Activated CD4-positive, alpha-beta T cell treated with anti-CD3 and anti-CD28 coated beads, Interleukin-2, Interleukin-4, amounts not matched to agents 100 ng/mL and 50 ng/mL, durations not matched to agents 16 hours and 8 hours (primary cell): ENCODE results near the gene DOK1.

Experiments
- DNase-seq: peaks from one replicate; pipeline ENCODE4 v3.0.0-alpha.2; 2020; ENCODE audit warnings: low spot score

The DOK1 gene

DNA sequence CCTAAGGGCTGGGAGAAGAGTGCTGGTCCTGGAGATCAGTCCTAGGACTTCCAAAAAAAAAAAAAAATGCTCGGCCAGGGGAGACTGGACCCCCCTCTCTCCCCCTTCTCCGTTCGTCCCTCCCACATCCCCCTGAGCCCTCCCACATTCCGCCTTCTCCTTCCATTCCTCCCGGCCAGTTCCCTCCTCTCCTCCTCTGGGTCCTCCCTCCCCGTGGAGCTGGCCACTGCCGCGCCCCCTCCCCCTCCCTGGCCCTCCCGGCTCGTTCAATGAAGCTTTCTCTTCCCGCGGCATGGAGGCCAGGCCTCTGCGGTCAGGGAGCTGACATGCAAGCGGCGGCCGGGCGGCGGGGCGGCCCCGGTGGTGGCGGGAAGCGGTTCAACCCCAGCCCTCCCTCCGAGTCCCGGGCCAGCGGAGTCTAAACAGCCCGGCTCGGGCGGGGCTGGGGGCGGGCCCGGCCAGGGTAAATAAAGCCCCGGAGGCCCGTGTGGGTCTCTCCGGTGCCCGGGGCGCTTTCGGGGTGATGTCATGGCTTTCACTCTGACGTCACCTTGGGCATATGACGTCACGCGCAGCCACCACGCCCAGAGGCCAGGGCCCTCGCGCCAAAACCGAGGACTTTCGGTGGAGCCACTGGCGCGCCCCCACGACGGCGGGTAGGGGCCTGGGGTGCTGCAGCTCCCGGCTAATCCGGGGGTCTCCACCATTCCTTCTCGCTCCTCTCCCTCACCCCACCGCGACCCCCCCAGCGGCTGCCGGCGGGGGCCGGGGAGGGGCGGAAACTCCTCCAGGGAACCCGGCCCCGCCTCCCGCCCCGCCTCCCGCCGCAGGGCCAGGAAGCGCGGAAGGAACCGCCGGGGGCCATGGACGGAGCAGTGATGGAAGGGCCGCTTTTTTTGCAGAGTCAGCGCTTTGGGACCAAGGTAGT is at the start of gene DOK1, which contains the start of gene LOXL3:
Gene DOK1, plus strand, starts transcription at position 829 of the 928 bp plus-strand sequence. Its CDS starts 35 bp downstream, at position 864.
Gene LOXL3, minus strand, starts transcription at position 51 of the 928 bp plus-strand sequence. CDS start 1,308 bp downstream, outside the sequence.
- peak; percentile 86 for DNase-seq

DNA sequence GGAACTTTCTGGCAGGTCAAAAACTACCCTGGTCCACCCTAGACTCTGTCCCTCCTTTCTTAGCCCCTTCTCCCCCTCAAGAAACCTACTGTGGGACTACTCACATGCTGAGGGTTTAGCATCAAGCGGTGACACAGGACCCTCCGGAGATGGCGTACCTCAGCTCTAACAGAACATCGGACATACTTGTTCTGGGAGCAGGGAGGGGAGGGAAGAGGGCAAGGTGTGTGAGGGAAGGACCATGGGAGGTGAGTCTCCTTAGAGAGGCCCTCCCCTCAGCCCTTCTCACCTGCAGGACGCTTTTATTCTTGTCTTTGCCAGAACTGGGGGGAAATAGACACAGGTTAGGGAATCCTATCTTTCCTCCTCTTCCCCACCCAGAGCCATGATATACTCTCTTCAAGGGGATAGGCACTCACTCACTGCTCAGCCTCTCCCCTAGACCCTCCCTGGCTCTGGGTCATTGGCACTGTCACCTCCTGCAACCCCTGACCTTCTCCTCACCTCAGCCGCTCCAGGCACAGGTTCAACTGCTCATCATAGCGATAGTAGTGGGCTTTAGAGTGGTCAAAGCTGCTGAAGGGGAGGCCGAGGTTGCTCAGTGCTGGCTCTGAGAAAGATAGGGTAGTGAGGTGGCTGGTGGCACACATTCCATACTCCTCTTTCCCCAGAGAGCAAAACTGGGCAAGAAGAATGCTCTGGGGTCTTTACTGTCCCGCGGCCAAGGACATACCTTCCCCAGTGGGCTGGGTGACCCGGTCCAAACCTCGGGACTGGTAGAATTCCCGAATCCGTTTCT is 48.9 kb upstream of the DOK1 start:
- no peak for DNase-seq

DNA sequence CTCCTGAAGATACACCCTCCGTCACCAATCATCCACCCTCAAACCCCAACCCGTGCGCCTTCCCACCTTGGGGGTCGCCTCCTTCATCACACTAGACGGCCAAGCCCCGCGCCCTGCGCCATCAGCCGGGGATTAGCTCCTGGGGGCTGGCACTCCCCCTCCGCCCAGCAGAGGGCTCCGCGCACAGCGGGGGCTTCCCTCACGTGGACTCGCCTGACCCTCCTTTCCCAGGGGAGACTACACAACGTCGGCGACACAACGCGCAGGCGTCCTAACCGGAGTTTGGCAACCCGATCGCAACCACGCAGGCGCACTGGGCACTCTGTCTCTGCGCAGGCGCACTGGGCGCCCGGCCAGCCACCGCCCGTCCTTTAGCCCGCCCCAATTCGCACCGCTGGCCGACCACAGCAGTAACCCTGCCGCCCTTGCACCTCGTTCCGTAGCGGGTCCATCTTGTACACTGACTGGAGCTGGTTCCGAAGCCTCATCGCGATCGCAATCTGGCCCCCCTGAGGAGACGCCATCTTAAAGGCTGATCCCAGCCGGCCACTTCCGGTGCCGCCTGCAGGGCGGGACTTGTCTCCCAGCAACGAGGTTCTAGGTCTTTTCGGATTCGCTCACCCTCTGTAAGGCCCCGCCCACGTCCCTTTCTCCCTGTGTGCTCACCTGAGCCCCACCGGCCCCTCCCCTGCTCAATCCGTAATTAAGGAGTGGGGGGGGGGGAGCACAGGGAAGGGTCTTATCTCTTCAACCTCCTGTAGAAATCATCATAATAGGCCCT is 47.2 kb upstream of the DOK1 start, which contains the start of gene PCGF1:
Gene PCGF1, minus strand, starts transcription at position 551 of the 781 bp plus-strand sequence. Its CDS starts 27 bp downstream, at position 524.
- peak; percentile 98 for DNase-seq

DNA sequence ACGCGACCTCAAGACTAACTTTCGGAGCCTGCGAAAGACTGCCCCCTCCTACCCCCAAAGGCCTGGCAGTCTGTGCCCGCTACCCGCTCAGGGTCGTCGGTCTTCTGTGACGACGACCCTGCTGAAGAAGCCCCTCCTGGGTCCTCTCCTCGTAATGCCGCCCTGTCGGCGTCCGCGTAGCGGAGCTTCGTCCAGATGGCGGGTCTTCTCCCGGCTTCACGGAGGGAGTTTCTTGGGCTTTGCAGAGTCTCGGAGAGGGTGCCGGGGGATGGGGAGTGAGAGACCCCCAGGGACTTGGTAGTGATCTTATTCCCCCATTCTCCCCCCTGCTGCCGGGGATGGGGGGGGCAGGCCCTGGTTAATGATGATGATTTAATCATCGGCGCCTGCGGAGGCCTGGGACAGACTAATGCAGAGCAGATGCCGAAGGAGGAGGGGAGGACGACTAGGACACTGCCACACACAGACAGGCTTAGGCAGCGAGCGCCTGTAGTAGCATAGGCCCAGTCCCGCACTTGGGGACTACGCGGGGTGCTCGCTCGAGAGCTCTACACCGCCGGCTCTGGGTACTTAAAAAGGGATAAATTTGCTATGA is 46.5 kb upstream of the DOK1 start:
- DNase-seq = no peak

DNA sequence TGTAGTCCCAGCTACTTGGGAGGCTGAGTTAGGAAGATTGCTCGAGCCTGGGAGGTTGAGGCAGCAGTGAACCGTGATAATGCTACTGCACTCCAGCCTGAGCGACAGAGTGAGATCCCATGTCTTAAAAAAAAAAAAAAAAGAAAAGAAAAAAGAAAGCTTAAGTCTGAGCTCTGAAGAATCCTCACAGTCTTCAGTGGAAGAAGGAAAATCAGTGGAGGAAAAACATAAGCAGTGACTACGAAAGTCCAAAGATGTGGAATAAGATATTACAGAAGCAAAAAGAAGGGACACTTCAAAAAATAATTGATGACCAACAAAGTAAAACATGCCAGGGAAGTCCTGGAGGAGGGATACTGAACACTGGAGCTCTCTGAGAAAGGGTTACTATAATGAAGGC is 44.2 kb upstream of the DOK1 start:
- no peak for DNase-seq

DNA sequence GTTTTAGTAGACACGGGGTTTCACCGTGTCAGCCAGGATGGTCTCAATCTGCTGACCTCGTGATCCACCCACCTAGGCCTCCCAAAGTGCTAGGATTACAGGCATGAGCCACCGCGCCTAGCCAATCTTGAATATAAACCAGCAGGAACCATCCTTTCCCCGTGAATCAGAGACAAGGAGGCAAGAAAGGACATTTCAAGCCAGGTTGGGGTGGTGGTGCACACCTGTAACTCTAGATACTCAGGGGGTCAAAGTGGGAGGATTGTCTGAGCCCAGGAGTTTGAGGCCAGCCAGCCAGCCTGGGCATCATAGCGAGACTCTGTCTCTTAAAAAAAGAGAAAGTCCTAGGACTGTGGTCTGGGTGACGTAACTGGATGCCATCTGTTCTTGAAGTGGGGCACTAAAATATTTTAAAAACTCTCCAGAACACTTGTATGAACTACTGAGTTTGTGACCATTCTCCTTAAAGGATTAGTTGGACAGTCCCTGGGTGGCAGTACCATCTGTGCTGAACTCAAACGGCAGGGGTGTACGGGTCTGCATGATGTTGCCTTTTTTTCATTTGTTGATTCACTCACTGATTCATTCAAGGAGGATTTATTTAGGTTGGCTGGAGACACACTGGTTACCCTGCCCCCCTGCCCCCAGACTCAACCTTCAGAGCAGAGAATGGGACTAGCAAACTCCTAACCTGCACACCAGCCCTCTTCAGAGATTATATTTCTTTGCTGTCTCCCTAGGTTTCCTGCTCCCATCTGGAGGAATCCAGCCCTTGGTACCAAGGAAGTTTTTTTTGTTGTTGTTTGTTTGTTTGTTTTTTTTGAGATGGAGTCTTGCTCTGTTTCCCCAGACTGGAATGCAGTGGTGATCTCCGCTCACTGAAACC is 43.2 kb upstream of the DOK1 start:
- no peak for DNase-seq

DNA sequence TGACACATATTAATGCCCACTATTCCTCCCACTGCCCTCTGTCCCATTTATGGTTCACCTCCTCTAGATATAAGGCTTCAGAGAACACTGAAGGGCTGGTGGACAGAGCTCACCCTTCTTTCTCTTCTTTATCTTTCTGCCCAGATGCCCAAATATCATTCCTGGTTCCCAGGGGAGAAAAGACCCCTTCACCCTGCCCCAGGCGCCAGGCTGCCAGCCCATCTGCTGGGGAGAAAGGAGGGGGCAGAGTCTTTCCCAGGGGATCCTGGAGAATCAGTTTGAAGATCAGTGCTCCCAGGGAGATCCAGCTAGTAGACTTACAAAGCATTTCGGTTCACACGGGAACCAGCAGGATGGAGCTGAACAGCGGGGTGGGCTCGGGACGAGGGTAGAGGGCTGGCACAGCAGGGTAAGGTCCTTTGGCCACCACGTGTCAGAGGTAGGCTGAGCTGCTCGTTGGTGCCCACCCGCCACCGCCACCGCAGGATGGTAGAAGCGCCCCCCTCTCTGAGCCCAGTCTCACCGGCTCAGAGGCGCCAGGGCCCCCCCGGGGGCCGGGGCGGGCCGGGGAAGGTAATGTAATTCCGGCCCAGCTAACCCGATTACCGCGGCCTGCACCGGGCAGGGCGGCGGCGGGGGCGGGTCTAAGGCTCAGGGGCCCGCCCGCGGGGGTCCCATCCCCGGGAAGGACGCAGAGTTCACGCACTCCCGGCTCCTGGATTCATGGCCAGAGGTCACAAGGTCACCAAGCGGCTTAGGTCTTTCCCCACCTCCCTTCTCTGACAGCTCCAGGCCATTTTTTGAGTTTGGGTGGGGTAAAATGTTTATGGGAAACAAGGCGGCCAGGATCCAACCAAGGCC is 41.5 kb upstream of the DOK1 start:
- no peak for DNase-seq

DNA sequence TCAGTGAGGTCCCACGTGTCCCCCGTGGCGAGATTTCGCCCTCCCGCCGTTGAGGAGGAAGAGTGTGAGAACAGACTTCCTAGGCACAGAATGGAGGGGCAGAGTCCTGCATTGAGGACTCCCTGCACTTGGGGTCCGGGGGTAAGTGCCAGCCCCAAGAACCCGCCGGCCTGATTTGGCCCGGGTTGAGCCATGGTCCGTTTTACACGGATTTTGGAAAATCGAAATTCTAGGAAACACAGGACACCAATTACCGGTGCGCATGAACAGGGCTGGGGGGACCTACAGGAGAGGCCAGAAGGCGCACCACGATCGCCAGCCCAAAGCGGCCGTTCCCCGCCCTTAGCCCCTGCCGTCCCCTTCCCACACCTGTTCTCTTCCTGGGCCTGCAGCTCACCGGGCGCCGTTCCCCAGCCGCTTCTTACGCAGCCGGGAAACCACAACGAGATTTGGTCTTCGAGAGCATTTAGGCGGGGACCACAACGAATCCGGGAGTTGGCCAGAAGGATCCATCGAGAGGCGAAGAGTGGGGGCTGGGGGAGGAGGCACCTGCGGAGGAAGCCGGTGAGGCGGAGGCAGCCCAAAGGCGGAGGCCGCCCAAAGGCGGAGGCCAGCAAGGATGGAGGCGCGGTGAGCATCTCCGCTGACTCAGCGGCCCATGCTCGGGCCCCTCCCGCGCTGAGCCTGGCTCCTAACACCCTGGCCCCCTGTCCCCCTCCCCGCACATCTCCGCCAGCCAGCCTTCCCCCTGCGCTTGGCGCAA is 40.7 kb upstream of the DOK1 start:
- DNase-seq = no peak

DNA sequence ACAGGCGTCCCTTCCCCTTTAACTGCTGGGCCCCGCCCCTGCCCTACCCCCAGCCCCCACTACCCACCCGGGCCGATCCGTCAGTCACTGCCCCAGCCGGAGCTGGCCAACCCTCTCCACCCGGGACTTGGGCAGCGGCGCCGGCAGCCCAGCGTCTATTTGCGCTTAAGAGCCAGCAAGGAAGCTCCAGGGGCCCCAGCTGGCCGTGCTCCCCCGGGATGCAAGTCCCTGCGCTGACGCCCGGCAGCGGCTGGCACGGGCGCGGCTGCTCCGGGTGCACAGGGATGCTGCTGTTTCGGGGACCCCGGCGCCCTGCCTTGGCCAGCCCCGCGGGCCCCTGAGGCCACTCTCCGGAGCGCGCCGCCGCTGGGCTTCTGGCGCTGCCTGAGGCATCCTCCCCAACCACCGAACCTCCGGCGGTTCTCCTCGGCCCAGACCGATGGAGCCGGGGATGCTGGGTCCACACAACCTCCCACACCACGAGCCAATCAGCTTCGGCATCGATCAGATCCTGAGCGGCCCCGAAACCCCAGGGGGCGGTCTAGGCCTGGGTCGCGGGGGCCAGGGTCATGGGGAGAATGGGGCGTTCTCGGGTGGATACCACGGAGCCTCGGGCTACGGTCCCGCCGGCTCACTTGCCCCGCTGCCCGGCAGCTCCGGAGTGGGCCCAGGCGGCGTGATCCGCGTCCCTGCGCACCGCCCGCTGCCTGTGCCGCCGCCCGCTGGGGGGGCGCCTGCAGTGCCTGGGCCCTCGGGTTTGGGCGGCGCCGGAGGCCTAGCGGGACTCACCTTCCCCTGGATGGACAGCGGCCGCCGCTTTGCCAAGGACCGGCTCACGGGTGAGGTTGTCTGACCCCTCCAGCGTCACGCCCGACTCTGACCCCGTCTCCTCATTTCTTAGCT is 39.9 kb upstream of the DOK1 start, which contains the start of gene TLX2:
Gene TLX2, plus strand, starts transcription at position 83 of the 903 bp plus-strand sequence. Its CDS starts 357 bp downstream, at position 440.
- DNase-seq = no peak

DNA sequence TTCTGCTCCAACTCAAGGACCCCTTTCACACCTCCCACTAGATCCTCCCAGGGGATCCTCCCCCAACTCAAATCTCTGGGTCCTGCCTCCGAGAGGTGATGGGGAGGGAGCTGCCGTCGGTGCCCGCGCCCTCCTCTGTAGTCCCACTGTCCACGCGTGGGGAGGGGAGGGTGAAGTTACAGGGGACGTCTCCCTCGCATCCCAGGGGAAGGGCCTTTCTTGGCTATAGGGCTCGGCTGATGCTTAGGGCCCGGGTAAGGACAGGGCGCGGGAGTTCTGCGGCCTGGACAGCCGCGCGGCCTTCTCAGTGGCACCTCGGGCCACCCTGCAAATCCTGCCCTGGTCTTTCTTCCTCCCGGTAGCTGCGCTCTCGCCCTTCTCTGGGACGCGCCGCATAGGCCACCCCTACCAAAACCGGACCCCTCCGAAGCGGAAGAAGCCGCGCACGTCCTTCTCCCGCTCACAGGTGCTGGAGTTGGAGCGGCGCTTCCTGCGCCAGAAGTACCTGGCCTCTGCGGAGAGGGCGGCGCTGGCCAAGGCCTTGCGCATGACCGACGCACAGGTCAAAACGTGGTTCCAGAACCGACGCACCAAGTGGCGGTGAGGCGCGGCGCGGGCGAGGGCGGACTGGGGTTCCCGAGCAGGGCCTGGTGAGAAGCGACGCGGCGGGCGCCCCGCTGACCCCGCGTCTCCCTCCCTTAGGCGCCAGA is 39.1 kb upstream of the DOK1 start:
- no peak for DNase-seq

DNA sequence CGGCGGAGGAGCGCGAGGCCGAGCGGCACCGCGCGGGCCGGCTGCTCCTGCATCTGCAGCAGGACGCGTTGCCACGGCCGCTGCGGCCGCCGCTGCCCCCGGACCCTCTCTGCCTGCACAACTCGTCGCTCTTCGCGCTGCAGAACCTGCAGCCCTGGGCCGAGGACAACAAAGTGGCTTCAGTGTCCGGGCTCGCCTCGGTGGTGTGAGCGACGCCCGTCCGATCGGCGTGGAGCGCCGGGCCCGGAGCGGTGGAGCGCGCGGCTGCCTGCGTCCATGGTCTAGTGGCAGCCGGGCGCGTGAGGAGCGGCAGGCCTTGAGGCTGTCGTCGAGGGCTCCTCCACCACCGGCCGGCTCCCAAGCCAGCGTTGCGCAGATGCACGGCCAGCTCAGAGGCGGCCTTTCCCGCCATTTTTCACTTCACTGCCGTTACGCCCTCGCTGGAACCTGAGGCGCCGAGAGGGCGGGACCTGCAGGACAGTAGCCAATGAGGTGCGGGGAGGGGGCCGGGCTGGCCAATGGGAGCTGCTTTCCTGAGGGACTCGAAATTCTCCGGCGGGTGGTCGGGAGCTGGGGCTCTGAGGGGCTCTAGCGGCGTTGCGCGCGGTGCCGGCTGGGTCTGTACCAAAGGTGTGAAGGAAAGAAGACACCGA is 38.4 kb upstream of the DOK1 start:
- peak; percentile 72 for DNase-seq

DNA sequence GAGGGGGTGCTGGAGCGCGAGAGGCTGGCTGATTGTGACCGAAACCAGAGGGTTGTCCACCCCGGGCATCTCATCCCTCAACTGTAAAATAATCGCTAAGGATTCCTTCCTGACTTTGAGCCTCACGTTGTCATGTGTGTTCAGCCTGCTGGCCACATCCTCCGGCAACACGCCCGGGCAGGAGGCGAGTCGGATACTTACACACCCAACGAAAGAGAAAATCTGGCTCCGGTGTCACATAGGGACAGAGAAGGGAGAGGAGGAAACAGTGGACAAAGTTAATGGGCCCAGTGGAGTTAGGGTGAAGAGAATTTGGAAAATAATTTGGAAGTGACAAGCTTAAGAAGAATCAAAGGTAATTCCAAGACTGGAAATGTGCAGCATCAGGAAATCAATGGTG is 37.9 kb upstream of the DOK1 start:
- no peak for DNase-seq

DNA sequence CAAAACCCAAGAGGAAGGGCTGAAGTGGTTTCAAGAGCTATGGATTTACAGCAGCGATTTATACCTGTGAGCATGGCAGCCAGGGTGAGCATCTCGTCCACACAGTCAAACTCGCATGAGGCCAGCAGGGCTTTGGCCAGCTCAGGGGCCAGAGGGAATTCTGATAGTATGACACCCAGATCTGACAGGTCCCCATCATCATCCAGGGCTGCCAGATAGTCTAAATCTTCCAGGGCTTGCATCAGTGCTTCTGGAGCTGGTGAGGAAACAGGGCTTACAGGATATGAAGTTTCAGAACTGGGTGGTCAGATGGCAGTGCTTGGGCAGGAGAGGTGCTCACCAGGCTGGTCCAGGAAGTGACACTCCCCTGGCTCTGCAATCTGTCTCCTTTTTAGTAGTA is 32.0 kb upstream of the DOK1 start:
- no peak for DNase-seq

DNA sequence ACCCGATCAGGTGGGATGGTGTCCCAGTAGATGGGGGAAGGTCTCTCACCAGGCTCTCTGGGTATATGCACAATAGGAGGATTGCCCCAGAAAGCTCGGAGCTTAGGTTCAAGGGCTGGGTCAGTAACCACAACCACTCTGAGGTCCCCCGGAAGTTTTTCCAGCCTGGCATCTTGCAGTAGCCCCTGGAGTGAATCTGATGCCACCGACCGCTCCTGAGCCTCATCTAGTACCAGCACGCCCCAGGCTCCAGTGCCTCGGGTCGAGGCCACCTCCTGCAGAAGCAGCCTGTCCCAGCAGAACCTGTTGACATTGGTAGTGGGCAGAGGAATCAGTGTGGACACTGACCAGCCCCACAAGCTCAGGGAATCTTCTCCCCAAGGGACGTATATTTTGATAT is 30.5 kb upstream of the DOK1 start:
- DNase-seq = no peak

DNA sequence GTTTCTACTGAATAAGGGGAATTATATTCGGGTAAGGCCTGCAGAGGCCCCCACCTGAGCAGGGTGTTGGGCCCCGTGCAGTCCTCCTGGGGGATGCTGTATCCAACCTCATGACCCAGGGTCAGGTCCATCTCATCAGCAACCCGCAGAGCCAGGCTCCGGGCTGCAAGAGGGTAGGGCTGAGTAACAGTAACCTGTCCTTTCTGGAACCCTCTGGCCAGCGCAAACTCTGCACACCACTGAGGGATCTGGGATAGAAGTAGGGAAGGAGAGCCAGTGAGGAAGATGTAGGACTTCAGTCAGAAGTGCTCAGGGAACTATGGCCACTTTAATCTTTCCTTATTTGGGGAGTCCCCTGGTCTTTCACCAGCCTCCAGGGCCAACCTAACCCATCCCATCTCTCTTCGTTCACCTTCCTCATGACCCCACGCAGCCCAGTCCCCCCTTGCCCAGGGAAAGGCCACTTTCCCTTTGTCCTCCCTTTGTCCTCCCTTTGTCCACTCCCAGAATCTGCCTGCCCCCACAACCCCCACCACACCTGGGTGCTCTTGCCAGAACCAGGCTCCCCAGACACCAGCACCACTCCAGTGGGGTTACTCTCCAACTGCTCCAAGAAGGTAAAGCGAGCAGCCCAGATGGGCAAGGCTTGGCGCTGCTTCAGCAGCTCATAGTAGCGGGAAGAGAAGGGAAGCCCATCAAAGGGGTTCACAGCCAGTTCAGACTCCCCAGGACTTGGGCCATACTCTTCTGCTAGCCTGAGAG is 29.4 kb upstream of the DOK1 start:
- DNase-seq = no peak
